Choroid plexus epithelial cell (primary cell): ENCODE measurements around the gene BRF1.

Experiments used
- DNase-seq: peaks from one replicate; pipeline ENCODE4 v3.0.0-alpha.2; 2010; ENCODE audit warnings: low read depth
- H3K4me3 ChIP-seq: 2 replicates; pipeline ENCODE4 v1.5.1; 2011; ENCODE audit warnings: low read depth, mild to moderate bottlenecking, control low read depth, low read length, moderate library complexity
- CTCF ChIP-seq: conservative IDR thresholded peaks from 2 replicates; pipeline ENCODE4 v1.5.1; 2011; ENCODE audit warnings: low read depth, mild to moderate bottlenecking, control low read depth, inconsistent platforms, low read length, moderate library complexity

Gene BRF1

DNA sequence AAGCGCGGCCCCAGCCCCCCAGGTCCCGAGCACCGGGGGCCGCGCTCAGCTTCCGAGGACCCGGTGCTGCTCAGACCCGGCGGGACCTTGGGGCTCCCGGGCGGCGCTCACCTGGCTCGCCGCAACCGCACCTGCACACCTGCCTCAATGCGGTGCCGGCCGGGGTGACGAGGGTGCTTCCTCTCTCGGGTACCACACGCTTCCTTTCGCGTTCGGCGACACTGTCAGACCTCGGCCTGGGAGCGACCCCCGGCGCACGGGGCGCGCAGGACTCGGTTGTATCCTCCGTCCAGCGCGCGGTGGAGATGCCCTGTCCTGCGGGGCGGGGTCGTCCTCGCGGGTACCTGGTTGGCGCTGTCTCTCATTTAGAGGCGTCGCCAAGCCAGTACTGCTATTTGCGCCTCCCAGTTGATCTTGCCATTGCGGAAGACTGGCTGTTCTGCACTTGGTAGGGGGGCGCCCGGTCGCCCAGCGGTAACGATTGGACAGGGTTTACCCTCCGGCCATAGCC, 14.5 kb upstream of the BRF1 start:
- DNase-seq, result peak; percentile 45
- H3K4me3 ChIP-seq, result peak overlapping the region; percentile 72
- TF ChIP-seq CTCF, result no peak

DNA sequence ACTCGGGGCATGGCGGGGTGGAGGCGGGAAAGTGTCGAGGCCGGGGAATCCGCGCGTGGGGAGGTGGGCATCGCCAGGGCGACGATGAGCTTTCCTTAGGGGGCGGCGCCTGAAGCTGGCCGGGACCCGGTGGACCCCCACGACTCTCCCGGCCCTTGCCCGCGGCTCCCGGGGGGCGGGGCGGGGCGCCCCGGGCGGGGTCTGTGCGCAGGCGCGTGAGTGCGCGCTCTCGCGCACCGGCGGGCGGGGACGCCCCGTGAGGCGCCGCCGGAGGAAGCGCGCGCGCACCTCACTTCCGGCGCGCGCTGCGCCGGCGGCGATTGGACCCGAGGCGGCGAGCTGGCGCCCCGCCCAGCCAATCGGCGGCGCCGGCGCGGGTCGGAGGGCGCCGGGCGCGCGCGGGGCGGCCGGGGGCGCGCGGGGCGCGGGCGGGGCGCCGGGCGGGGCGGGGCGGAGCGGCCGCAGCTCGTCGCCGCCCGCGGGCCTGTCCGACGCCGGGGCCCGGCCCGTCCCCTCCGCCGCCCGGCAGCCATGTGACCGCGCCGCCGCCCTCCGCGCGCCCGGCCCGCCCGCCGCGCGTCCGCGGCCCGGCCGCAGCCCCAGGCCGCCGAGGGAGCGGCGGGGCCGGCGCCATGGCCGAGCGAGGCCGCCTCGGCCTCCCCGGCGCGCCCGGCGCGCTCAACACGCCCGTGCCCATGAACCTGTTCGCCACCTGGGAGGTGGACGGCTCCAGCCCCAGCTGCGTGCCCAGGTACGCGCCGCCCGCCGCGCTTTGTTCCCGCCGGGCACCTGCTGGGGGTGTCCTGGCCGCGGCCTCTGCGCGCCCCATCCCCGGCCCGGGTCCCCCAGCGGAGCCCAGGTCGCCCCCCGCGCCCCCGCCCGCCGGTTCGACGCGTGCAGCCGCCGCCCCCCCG, 13.7 kb upstream of the BRF1 start, which contains the start of gene PACS2:
TSS of gene PACS2 (plus strand) at position 462 of the 914 bp plus-strand sequence. CDS start at position 633, 171 bp downstream.
- peak within 1 kb of the TSS; percentile 72 for H3K4me3 ChIP-seq
- TF ChIP-seq CTCF, result no peak
- peak; percentile 88 for DNase-seq

DNA sequence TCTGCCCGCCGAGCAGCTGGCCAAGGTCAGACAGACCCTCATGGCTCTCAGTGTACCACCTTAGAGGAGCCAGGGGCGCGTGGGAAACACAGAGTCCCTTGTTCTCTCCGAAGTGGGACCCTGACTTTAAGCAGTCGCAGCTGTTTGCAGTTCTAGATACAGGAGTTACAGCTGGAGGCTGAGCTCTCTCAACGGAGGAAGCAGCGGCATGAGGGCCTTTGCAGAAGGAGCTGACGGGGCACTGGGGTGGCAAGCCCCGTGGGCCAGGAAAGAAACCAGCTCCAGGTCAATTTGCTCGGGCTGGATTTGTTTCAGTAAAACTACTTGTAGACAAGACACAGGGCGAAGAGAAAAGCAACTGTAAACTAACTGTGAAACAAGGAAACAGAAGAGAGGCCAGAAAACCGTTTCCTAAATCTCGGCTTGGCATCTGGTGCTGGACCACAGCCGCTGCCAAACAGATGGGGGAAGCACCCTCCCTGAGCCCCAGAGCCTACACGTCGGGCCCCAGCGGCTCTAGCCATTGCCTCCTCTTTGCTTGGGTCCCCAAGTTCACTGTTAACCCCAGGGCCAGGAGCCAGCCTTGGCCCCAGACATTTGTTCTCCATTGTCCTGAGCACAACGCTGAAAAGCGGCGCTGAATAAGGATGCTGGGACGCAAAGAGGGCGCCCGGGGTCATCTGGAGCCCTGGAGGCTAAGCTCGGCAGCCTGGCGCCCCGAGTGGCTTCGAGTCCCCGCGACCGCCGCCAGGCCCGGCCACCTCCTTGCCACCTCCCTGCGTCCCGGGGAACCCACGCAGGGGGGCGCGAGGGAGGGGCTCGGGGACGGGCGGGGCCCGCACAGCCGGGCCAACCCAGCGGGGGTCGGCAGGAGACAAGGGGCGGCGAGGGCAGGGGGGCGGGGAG, 12.8 kb upstream of the BRF1 start:
- no peak for DNase-seq
- peak overlapping the region; percentile 69 for H3K4me3 ChIP-seq
- TF ChIP-seq CTCF, result no peak

- H3K4me3 ChIP-seq, result no peak overlapping the region
- TF ChIP-seq CTCF, result no peak
- DNase-seq, result no peak
These were observed 12.2 kb upstream of the BRF1 start for GRCh38 chr14:105312973-105313372.

DNA sequence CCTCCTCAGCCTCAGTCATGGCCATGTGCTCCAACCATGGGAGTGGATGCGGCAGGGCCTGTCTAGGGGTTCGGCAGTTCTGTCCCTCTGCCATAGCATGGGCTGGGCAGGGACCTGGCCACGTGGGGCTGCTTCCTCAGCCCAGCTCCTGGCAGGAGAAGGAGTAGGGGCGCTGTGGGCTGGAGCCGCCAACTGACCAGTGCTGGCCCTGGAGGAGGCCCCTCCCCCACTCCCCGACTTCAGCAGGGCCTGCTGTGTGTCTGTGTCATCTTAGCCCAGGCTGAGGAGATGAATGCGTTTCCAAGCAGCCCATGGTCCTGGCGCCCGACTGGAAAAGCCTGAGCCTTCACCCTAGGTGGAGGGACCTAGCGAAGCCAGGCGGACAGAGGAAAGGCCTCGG, 11.0 kb upstream of the BRF1 start:
- TF ChIP-seq CTCF, result no peak
- DNase-seq, result no peak
- no peak overlapping the region for H3K4me3 ChIP-seq

DNA sequence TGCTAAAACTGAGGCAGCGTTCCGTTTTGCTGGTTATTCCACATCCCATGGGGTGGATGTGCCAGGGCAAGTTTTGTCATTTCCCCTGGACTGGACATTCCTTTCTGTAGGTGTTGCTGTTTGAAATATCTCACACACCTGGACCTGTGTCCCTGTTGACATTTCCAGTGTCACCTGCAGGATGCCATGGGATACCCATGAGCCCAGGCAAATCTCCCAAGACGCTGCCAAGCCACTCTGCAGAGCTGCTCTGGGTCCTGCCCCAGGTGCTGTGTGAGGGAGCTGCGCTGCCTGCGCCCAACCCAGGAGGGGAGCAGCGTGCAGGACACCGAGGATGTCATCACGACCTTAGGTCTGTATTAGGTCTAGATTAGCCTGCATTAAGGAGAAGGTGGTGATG, 8.6 kb upstream of the BRF1 start:
- H3K4me3 ChIP-seq, result no peak overlapping the region
- no peak for DNase-seq
- TF ChIP-seq CTCF, result no peak
